ENCODE data around the gene PDE4B.

DNA sequence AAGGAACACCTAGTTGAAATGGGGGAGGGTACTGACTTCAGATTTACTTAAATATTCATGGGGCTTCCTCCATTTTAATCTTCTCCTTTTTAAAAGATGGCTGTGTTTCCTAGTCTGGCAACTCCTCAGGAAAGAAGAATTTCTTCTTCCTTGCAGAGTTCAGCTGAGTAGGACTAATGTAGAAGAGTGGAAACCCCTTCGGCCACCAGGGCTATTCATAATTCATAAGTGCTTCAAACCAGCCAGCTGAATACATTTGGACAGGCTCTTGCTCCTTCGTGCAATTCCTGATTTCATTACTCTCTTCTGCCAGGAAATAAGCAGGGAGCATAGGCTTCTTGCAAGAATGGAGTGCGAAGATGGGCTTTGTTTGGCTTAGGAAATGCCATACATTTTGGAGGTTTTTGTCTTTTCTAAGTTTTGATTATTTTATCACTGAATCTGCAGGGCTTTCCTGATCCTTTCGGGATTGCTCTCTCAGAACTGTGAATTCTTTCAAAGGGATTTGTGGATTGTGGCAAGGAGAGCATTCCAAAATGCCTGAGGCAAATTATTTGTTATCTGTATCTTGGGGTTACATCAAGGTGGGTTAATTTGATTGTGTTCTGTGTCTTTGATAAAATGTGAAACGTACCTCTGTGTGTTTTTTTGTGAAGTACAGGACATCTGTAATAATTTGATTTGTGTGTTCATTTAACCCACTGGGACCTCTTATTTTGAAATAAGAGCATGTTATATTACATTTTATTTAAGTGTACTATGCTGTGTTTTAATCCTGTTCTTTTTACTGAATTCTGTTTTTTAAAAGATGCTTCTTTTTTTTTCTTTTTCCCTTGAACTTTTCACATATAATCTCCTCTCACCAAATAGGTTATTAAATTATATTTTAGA lies 561.9 kb downstream of the PDE4B start:
- TF ChIP-seq EZH2phosphoT487 (IDR thresholded peaks at IDR 0.05; ENCODE audit: borderline replicate concordance), result no peak
- TF ChIP-seq, protein P1, sequence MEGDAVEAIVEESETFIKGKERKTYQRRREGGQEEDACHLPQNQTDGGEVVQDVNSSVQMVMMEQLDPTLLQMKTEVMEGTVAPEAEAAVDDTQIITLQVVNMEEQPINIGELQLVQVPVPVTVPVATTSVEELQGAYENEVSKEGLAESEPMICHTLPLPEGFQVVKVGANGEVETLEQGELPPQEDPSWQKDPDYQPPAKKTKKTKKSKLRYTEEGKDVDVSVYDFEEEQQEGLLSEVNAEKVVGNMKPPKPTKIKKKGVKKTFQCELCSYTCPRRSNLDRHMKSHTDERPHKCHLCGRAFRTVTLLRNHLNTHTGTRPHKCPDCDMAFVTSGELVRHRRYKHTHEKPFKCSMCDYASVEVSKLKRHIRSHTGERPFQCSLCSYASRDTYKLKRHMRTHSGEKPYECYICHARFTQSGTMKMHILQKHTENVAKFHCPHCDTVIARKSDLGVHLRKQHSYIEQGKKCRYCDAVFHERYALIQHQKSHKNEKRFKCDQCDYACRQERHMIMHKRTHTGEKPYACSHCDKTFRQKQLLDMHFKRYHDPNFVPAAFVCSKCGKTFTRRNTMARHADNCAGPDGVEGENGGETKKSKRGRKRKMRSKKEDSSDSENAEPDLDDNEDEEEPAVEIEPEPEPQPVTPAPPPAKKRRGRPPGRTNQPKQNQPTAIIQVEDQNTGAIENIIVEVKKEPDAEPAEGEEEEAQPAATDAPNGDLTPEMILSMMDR (conservative IDR thresholded peaks at IDR 0.05; ENCODE audit: low read length), result no peak

Data from Loucy (cell line).